H7 (cell line): ENCODE measurements around the gene OR6B2. TPM values are rescaled to one million over a fixed set of nuclear protein-coding genes. Genes with fewer than 3 reads are reported as not detected.
A peak's percentile ranks its signal among the peaks of the same experiment; 100 is the strongest.

Experiments used
- DNase-seq: peaks from one replicate; pipeline ENCODE4 v3.0.0; 2012
- H3K27me3 ChIP-seq: 2 replicates; pipeline ENCODE4 v1.6.0; 2011; ENCODE audit warnings: mild to moderate bottlenecking, low read length; ENCODE audit not compliant: control insufficient read depth, insufficient read depth
- H3K36me3 ChIP-seq: replicated peaks from 2 replicates; pipeline ENCODE4 v1.5.1; 2011; ENCODE audit warnings: low read length; ENCODE audit not compliant: control insufficient read depth, insufficient read depth
- H3K4me3 ChIP-seq: 2 replicates; pipeline ENCODE4 v1.5.1; 2011; ENCODE audit warnings: low read depth, mild to moderate bottlenecking, control low read depth, low read length, moderate library complexity; ENCODE audit not compliant: insufficient read depth
- total RNA-seq: library from RNA; depleted of rRNA; stranded (reverse); fragments of >200 nt; shearing (Covaris generic); gene quantifications from 2 replicates; pipeline ENCODE4 v1.2.3, GENCODE V29; 2014

Gene OR6B2
- total RNA-seq, 1 experiment from 2014 or later = not detected

GRCh38 chr2:240018071-240018750 lies 12.0 kb downstream of the OR6B2 start:
- DNase-seq = no peak
- Histone ChIP-seq H3K4me3 (no peak overlapping the region), H3K27me3 (no peaks in the 10 kb centered on the region), H3K36me3 (peaks cover 35% of the 10 kb centered on the region)

DNA sequence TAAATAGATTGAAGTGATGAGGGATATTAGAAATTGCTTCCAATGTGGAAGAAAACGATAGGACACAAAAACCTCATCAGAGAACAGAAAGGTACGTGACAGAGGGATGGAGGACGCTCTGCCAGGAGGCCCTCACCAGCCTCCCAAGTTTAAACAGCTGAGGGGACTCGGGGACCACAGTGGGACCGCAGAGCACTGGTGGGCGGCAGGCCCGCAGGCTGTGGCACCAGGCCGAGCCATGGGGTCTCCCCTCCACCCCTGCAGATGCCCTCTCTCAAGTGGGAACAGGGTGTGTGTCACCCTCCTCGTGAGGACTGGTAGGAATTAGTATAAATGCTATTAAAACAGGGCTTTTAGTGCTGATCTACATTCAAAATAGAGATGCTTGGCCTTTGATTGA lies 15.9 kb downstream of the OR6B2 start:
- peaks cover 25% of the 10 kb centered on the region for H3K36me3 ChIP-seq
- H3K27me3 ChIP-seq = no peaks in the 10 kb centered on the region
- H3K4me3 ChIP-seq = no peak overlapping the region
- no peak for DNase-seq

GRCh38 chr2:240013343-240013742 lies 16.9 kb downstream of the OR6B2 start:
- H3K36me3 ChIP-seq = peaks cover 25% of the 10 kb centered on the region
- H3K27me3 ChIP-seq = no peaks in the 10 kb centered on the region
- no peak overlapping the region for H3K4me3 ChIP-seq
- DNase-seq = no peak

- Histone ChIP-seq H3K36me3 (peaks cover 13% of the 10 kb centered on the region), H3K27me3 (no peaks in the 10 kb centered on the region), H3K4me3 (no peak overlapping the region)
- no peak for DNase-seq
These were observed 27.2 kb downstream of the OR6B2 start for GRCh38 chr2:240002983-240003382.

GRCh38 chr2:240000671-240001070 lies 29.6 kb downstream of the OR6B2 start:
- Histone ChIP-seq H3K36me3 (peaks cover 13% of the 10 kb centered on the region), H3K4me3 (no peak overlapping the region), H3K27me3 (no peaks in the 10 kb centered on the region)
- DNase-seq = no peak

- H3K36me3 ChIP-seq = peaks cover 6% of the 10 kb centered on the region
- no peaks in the 10 kb centered on the region for H3K27me3 ChIP-seq
- no peak overlapping the region for H3K4me3 ChIP-seq
- DNase-seq = no peak
These were observed 32.4 kb downstream of the OR6B2 start for GRCh38 chr2:239997686-239998409.

GRCh38 chr2:239994086-239994485 lies 36.1 kb downstream of the OR6B2 start:
- no peak overlapping the region for H3K4me3 ChIP-seq
- peaks cover 8% of the 10 kb centered on the region for H3K36me3 ChIP-seq
- H3K27me3 ChIP-seq = no peaks in the 10 kb centered on the region
- DNase-seq = no peak

DNA sequence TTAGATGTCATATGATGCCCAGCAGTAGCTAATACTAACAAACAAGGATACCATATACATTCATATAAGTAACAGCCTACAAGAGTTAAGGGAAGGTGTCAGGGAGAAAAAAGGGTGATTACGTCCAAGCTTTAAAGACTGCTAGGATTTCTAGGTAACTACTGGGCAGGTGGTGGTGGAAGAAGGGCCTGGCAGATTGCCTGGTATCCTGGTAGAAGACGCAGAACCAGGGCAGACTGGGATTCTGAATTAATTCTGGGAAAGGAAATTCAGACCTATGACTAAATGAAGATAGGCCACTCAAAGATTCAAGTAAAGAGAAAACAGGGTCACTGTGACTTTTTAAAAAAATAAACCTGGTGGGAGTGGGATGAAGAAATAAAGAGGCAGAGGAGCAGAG lies 36.9 kb downstream of the OR6B2 start:
- Histone ChIP-seq H3K27me3 (no peaks in the 10 kb centered on the region), H3K4me3 (no peak overlapping the region), H3K36me3 (peaks cover 10% of the 10 kb centered on the region)
- DNase-seq = no peak

GRCh38 chr2:239991689-239992314 lies 38.4 kb downstream of the OR6B2 start:
- Histone ChIP-seq H3K36me3 (peaks cover 13% of the 10 kb centered on the region), H3K4me3 (no peak overlapping the region), H3K27me3 (no peaks in the 10 kb centered on the region)
- DNase-seq = peak; percentile 62

DNA sequence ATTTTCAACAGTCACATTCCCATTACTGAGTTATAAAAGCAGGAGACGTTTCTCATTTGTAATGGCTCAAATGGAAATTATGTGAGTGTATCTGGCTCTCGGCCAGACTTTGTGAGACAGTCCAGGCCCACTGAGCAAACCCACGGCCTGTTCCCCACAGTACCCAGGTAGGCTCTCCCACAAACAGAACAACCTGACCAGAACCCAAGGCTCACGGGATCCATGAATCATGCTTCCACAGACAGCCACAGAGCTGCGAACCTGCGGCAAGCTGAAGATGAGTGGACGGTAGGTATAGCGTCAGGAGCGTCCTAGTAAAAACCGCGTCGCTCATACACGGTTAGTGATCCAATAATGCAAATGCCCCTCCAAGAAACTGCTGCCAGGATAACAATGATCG lies 39.3 kb downstream of the OR6B2 start:
- Histone ChIP-seq H3K36me3 (peaks cover 14% of the 10 kb centered on the region), H3K27me3 (no peaks in the 10 kb centered on the region), H3K4me3 (no peak overlapping the region)
- no peak for DNase-seq

- H3K4me3 ChIP-seq = no peak overlapping the region
- H3K36me3 ChIP-seq = peaks cover 18% of the 10 kb centered on the region
- no peak for DNase-seq
- no peaks in the 10 kb centered on the region for H3K27me3 ChIP-seq
These were observed 44.9 kb downstream of the OR6B2 start for GRCh38 chr2:239985356-239985755.

GRCh38 chr2:239984421-239985194 lies 45.6 kb downstream of the OR6B2 start:
- H3K27me3 ChIP-seq = no peaks in the 10 kb centered on the region
- DNase-seq = no peak
- peaks cover 14% of the 10 kb centered on the region for H3K36me3 ChIP-seq
- H3K4me3 ChIP-seq = no peak overlapping the region

GRCh38 chr2:239983004-239983778 lies 47.0 kb downstream of the OR6B2 start:
- peaks cover 9% of the 10 kb centered on the region for H3K36me3 ChIP-seq
- no peak for DNase-seq
- H3K27me3 ChIP-seq = no peaks in the 10 kb centered on the region

More at GRCh38 chr2:239983004-239983778, 47.0 kb downstream of the OR6B2 start:
- H3K4me3 ChIP-seq = no peak overlapping the region
